SU-DHL-6 (cell line): ENCODE results near the gene MRPS27.

Source experiments
- EZH2phosphoT487 ChIP-seq: fragments of 200-600 bp; sonication (generic), shearing (Covaris generic); conservative IDR thresholded peaks from 2 replicates; pipeline ENCODE4 v1.6.1; 2018; ENCODE audit warnings: mild to moderate bottlenecking, antibody characterized with exemption, low read length, moderate library complexity, mixed read lengths
- TF ChIP-seq, protein P1 (sequence below): fragments of 200-600 bp; sonication (generic); IDR thresholded peaks from one replicate; pipeline ENCODE4 v1.5.1; 2017; ENCODE audit warnings: antibody characterized with exemption, mild to moderate bottlenecking, low read length, moderate library complexity; ENCODE audit not compliant: insufficient read depth, poor library complexity, severe bottlenecking

DNA sequence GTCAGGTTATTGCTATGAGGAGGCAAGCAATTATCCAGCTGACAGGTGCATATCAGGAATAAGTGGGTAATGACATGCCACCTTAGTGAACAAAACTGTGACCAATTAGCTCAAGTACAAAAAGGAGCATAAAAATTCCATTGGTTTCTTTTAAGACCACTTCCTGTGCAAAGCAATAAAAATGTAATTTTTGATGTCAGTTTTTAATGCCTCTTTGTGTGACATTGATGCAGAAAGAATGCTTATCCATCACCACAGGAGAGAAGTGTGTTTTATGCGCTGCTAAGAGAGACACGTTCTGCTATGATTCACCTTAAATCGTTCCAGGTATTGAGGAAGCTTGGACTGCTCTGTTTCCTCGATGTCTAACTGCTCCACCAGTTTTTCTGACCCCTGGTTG is 96.7 kb downstream of the MRPS27 start:
- TF ChIP-seq, protein P1, sequence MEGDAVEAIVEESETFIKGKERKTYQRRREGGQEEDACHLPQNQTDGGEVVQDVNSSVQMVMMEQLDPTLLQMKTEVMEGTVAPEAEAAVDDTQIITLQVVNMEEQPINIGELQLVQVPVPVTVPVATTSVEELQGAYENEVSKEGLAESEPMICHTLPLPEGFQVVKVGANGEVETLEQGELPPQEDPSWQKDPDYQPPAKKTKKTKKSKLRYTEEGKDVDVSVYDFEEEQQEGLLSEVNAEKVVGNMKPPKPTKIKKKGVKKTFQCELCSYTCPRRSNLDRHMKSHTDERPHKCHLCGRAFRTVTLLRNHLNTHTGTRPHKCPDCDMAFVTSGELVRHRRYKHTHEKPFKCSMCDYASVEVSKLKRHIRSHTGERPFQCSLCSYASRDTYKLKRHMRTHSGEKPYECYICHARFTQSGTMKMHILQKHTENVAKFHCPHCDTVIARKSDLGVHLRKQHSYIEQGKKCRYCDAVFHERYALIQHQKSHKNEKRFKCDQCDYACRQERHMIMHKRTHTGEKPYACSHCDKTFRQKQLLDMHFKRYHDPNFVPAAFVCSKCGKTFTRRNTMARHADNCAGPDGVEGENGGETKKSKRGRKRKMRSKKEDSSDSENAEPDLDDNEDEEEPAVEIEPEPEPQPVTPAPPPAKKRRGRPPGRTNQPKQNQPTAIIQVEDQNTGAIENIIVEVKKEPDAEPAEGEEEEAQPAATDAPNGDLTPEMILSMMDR = no peak
- TF ChIP-seq EZH2phosphoT487 = no peak
